Muscle of leg (tissue), 11 donors: ENCODE measurements around the gene WNT6. TPM values are rescaled to one million over a fixed set of nuclear protein-coding genes. Genes with fewer than 3 reads are reported as not detected.
A peak's percentile ranks its signal among the peaks of the same experiment; 100 is the strongest.

ENCODE experiments used
- DNase-seq: peaks from one replicate; pipeline ENCODE4 v3.0.0; 2013
- H3K27ac ChIP-seq: one replicate; pipeline ENCODE4 v1.5.1; 2013; ENCODE audit warnings: mild to moderate bottlenecking, low read length, control low read depth
- H3K27me3 ChIP-seq: one replicate; pipeline ENCODE4 v1.6.1; 2013; ENCODE audit warnings: low read length; ENCODE audit not compliant: control insufficient read depth, insufficient read depth
- H3K36me3 ChIP-seq: one replicate; pipeline ENCODE4 v1.6.1; 2013; ENCODE audit warnings: low read length; ENCODE audit not compliant: control insufficient read depth, insufficient read depth
- H3K4me1 ChIP-seq: one replicate; pipeline ENCODE4 v1.6.1; 2013; ENCODE audit warnings: low read length; ENCODE audit not compliant: control insufficient read depth, insufficient read depth
- H3K4me3 ChIP-seq: one replicate; pipeline ENCODE4 v1.5.1; 2013; ENCODE audit warnings: low read length, control low read depth
- H3K9me3 ChIP-seq: replicated peaks from 2 replicates; pipeline ENCODE4 v1.6.1; 2013; ENCODE audit warnings: low read depth, low read length; ENCODE audit not compliant: control insufficient read depth
- WGBS: methylation state at CpG from one replicate; pipeline ENCODE4 v1.1.5; 2013; ENCODE audit warnings: missing lambda C conversion rate; ENCODE audit not compliant: insufficient coverage; 5-methylcytosine and 5-hydroxymethylcytosine counted together
- polyA plus RNA-seq, 8 donors: library from polyadenylated mRNA; unstranded; fragments of 120-200 nt; gene quantifications; one replicate each; pipeline versions ENCODE4 v1.2.1 to v1.2.3, GENCODE V29; 2013; ENCODE audit warnings: inconsistent platforms in 1 of 8, low replicate concordance in 1 of 8; ENCODE audit not compliant: insufficient read length in 8 of 8, insufficient read depth in 1 of 8
- total RNA-seq: library from RNA; stranded (reverse); fragments of 120-200 nt; gene quantifications from one replicate; pipeline ENCODE4 v1.2.4, GENCODE V29; 2013

Gene WNT6
- total and polyA plus RNA-seq, 9 donors: 0.09 to 2.8 (median 0.12) TPM; not detected in 2

DNA sequence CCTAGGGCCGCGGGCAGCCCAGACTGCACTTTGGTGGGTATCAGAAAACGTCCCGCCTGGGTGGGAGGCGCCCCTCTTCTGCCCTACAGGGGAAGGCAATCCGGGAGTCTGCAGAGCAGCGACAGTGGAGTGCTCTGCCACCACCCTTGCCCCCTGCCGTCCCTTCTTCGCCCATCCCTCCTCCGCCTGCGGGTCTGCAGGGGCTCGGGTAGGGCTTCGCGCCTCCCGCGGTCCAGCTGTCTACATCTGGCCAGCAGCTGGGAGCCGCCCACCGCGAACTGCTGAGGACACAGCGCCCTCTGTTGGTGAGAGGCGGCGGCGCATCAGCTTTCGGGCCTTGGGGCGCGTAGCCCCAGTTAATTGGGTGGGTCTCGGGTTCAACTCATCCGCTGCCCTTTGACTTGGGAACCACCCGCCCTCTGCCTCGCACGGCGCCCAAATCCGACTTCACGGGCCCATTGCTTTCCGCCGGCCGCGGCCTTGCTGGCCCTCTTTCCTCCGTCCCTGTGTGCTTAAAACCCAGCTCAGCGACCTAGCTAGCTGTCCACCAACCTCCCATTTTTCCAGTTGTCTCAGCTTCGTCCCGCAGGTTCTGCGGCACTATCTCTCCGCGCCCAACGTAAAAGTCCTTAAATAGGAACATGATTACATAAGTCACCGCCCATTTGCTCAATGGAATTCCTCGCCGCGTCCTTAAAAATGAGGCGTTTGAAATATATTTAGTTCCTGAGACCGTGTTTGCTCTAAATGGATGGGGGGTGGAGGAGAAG is 38.7 kb downstream of the WNT6 start:
- DNase-seq: peak; percentile 63
- no peak overlapping the region for H3K4me3 ChIP-seq
- no peaks in the 10 kb centered on the region for H3K9me3 ChIP-seq

DNA sequence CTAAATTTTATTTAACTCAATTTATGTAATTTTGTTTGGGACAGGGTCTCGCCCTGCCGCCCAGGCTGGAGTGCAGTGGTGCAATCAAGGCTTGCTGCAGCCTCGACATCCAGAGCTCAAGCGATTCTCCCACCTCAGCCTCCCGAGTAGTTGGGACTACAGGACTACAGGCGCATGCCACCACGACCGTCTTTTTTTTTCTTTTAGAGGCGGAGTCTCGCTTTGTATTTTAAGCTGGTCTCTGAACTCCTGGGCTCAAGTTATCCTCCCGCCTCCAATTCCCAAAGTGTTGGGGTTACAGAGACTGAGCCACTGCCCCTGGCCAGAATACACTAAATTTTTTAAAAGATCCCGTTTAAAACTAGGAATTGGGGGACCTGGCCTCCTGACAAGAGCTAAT is 39.5 kb downstream of the WNT6 start:
- Histone ChIP-seq H3K4me1 (peaks cover 24% of the 10 kb centered on the region), H3K27me3 (peaks cover 66% of the 10 kb centered on the region), H3K4me3 (no peak overlapping the region), H3K27ac (no peak overlapping the region), H3K9me3 (no peaks in the 10 kb centered on the region), H3K36me3 (no peaks in the 10 kb centered on the region)
- no peak for DNase-seq
- WGBS: 80% methylated on average over 1 of the region's 12 CpGs

More for the DNA sequence above, 38.7 kb downstream of the WNT6 start:
- peaks cover 75% of the 10 kb centered on the region for H3K27me3 ChIP-seq
- no peaks in the 10 kb centered on the region for H3K36me3 ChIP-seq
- peaks cover 31% of the 10 kb centered on the region for H3K4me1 ChIP-seq
- no peak overlapping the region for H3K27ac ChIP-seq
- under 1% methylated on average over 44 of the region's 52 CpGs for WGBS

DNA sequence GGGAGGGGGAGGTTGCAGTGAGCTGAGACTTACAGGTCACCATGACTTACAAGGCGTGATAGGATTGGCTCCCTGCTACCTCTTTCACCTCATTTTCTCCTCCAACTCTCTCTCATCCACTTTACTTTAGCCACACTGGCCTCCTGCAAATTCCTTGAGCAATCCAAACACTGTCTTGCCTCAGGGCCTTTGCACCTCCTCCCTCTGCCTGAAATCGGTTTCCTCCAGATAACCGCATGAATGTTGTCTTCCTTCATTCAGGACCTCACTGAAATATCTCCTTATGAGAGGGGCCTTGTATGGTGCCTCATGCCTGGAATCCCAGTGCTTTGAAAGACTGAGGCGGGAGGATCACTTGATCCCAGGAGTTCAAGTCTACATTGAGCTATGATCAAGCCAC is 42.8 kb downstream of the WNT6 start:
- Histone ChIP-seq H3K27ac (no peak overlapping the region), H3K4me1 (peaks cover 10% of the 10 kb centered on the region), H3K27me3 (peaks cover 52% of the 10 kb centered on the region), H3K36me3 (no peaks in the 10 kb centered on the region), H3K4me3 (no peak overlapping the region), H3K9me3 (no peaks in the 10 kb centered on the region)
- WGBS: 62% methylated on average over 4 of the region's 4 CpGs
- no peak for DNase-seq

DNA sequence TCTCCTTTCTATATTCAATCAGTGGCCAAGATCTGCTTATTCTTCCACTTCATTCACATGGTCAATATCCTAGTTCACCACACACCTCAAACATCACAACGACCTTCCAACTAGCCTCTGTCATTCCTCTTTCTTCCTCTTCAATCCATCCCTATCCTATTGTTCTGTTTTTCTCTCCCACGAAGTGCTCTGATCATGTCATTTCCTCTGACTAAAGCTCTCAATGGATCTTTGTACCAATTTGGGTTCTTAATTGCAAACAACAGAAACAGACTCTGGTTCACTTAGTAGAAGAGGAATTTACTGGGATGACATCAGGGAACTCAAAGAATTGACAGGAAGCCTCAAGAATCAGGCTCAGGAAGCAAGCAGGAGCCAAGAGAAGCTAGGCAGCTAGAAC is 44.6 kb downstream of the WNT6 start:
- WGBS: 35% methylated on average over 2 of the region's 2 CpGs
- H3K4me1 ChIP-seq: peaks cover 7% of the 10 kb centered on the region
- no peak overlapping the region for H3K27ac ChIP-seq
- no peak for DNase-seq
- H3K27me3 ChIP-seq: peaks cover 49% of the 10 kb centered on the region
- H3K36me3 ChIP-seq: no peaks in the 10 kb centered on the region
- no peaks in the 10 kb centered on the region for H3K9me3 ChIP-seq
- H3K4me3 ChIP-seq: no peak overlapping the region

DNA sequence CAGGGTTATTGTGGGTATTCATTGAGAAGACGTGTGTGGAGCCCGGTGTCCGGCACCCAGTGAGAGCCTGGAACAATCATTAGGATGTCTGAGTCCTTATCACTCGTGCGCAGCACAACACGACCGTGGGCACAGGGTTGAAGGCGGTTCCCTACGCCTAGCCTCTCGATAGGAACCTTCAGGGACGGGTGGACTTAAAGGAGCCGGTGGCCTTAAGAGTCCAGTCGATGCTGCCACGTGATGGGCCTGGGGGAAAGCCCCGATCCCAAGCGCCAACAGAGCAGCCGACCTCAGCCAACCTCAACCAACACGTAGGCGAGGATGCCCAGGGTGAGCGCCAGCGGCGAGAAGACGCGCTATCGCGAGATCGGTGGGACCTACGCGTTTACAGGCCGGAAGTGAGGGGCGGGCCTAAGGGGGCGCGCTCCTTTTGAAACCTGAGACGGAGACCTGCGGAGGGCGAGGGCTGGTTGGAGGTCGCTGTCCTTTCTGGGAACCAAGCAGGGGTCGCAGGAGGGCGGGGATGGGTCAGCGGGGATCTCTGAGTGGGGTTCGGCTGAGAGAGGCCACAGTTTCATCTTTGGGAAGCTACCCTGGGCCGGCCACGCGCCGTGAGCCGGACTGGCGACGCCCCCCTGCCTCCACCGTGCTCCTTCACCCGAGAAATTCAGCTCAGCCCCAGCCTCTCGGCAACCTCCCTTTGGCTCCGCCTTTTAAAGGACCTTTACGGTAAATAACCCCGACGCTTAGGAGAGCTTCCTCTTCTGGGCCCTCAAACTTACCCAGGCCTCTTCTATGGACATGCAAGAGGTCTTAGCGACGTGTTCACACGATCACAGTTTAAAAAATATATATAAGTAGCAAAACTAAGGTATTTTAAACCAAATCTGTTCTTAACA is 49.4 kb downstream of the WNT6 start:
- DNase-seq: peak; percentile 90
- 2% methylated on average over 46 of the region's 58 CpGs for WGBS
- Histone ChIP-seq H3K9me3 (no peaks in the 10 kb centered on the region), H3K4me3 (peak overlapping the region; percentile 59), H3K27me3 (peaks cover 33% of the 10 kb centered on the region), H3K27ac (peak overlapping the region; percentile 38), H3K4me1 (peaks cover 11% of the 10 kb centered on the region), H3K36me3 (no peaks in the 10 kb centered on the region)

DNA sequence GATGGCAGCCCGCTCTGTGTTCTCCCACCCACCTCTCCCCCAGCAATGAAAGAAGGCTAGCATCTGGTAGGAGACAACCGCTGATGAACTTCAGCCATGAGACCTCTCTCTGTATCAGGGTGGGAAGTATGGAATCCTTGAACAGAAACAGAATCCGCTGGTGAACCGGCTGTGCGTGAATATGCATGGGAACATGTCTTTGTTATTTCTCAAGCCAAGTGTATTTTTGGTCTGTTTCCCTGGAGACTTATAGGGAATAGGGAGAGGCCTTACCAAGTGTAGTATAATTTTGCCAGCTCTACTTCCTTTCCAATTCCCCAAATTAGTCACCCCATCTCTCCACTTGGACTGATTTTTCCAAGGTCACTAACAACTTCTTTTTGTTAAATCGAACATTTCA is 51.1 kb downstream of the WNT6 start:
- no peak for DNase-seq
- H3K4me3 ChIP-seq: no peak overlapping the region
- H3K9me3 ChIP-seq: no peaks in the 10 kb centered on the region
- H3K27ac ChIP-seq: no peak overlapping the region
- peaks cover 25% of the 10 kb centered on the region for H3K27me3 ChIP-seq
- WGBS: 85% methylated on average over 1 of the region's 6 CpGs
- H3K36me3 ChIP-seq: no peaks in the 10 kb centered on the region
- peaks cover 11% of the 10 kb centered on the region for H3K4me1 ChIP-seq

DNA sequence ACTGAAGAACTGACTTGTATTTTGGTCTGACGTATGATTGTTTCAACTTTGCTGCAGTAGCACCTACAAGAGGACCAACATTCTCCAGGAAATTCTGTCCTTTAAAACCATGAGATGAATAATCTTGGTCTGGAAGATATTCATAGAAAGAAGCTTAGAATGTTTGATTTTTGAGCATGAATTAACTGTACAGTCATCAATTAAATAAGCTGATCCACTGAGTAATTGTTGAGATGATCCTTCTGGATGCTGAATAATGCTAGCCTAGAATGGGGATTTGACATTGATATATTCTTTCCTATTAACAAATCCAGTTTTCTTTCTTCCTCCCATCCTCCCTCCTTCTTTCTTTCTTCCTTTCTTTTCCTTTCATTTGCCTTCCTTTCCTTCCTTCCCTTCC is 60.9 kb downstream of the WNT6 start:
- no peak for DNase-seq
- no peak overlapping the region for H3K27ac ChIP-seq
- H3K4me3 ChIP-seq: no peak overlapping the region
- WGBS: no CpG with 5 or more reads among the region's 1 CpG
- H3K27me3 ChIP-seq: peaks cover 3% of the 10 kb centered on the region
- H3K36me3 ChIP-seq: no peaks in the 10 kb centered on the region
- H3K4me1 ChIP-seq: no peaks in the 10 kb centered on the region
- H3K9me3 ChIP-seq: no peaks in the 10 kb centered on the region

Other genes starting within 250 kb of the WNT6 start
- 7.0 TPM for gene ZNF142, start 200.2 kb upstream of the WNT6 start, total RNA-seq
- 10 to 100 TPM; 10.3 to 17.8 (median 12.4) TPM for gene ZNF142, start 200.2 kb upstream of the WNT6 start, polyA plus RNA-seq
- gene BCS1L, start 200.1 kb upstream of the WNT6 start, total RNA-seq: 33.8 TPM
- gene BCS1L, start 200.1 kb upstream of the WNT6 start, polyA plus RNA-seq: 10 to 100 TPM; 33.6 to 43.4 (median 37.8) TPM
- 20.2 TPM for gene RNF25, start 187.8 kb upstream of the WNT6 start, total RNA-seq
- 10 to 100 TPM; 22.2 to 32.6 (median 27.9) TPM for gene RNF25, start 187.8 kb upstream of the WNT6 start, polyA plus RNA-seq
- 18.8 TPM for gene STK36, start 187.7 kb upstream of the WNT6 start, total RNA-seq
- 10 to 100 TPM; 21.5 to 32.3 (median 27.1) TPM for gene STK36, start 187.7 kb upstream of the WNT6 start, polyA plus RNA-seq
- gene TTLL4, start 149.0 kb upstream of the WNT6 start, total RNA-seq: 9.7 TPM
- 10 to 100 TPM; 19.5 to 25.5 (median 21.1) TPM for gene TTLL4, start 149.0 kb upstream of the WNT6 start, polyA plus RNA-seq
- 18.4 TPM for gene CYP27A1, start 77.7 kb upstream of the WNT6 start, total RNA-seq
- gene CYP27A1, start 77.7 kb upstream of the WNT6 start, polyA plus RNA-seq: 10 to 100 TPM; 11.8 to 26.8 (median 19.7) TPM
- 19.3 TPM for gene PRKAG3, start 28.0 kb upstream of the WNT6 start, total RNA-seq
- 10 to 100 TPM in 7 of 8 donors, 1 to 10 TPM in 1; 9.9 to 22.6 (median 19.0) TPM for gene PRKAG3, start 28.0 kb upstream of the WNT6 start, polyA plus RNA-seq
- 0.04 TPM for gene WNT10A, start 21.0 kb downstream of the WNT6 start, total RNA-seq
- 1 to 10 TPM in 1 of 8 donors, under 1 TPM in 2, not detected in 5; 0.06 to 1.7 (median 0.07) TPM for gene WNT10A, start 21.0 kb downstream of the WNT6 start, polyA plus RNA-seq
- 0.04 TPM for gene CDK5R2, start 99.9 kb downstream of the WNT6 start, total RNA-seq
- under 1 TPM in 5 of 8 donors, not detected in 3; 0.07 to 0.16 (median 0.08) TPM for gene CDK5R2, start 99.9 kb downstream of the WNT6 start, polyA plus RNA-seq
- not detected for gene FEV, start 125.4 kb downstream of the WNT6 start, total RNA-seq
- under 1 TPM in 5 of 8 donors, not detected in 3; 0.08 to 0.62 (median 0.40) TPM for gene FEV, start 125.4 kb downstream of the WNT6 start, polyA plus RNA-seq
- gene CRYBA2, start 133.6 kb downstream of the WNT6 start, total RNA-seq: not detected
- not detected for gene CRYBA2, start 133.6 kb downstream of the WNT6 start, polyA plus RNA-seq
- gene CFAP65, start 181.7 kb downstream of the WNT6 start, total RNA-seq: not detected
- gene CFAP65, start 181.7 kb downstream of the WNT6 start, polyA plus RNA-seq: under 1 TPM in 2 of 8 donors, not detected in 6; 0.05 to 0.54 TPM
- 0.04 TPM for gene IHH, start 201.1 kb downstream of the WNT6 start, total RNA-seq
- gene IHH, start 201.1 kb downstream of the WNT6 start, polyA plus RNA-seq: 1 to 10 TPM in 1 of 8 donors, under 1 TPM in 4, not detected in 3; 0.05 to 3.2 (median 0.19) TPM